ENCODE results near the gene DOK6.
"Not testable (repeated sequence)": the region's sequence is repeated elsewhere in the genome, so short reads cannot be mapped to it uniquely, and the experiment has no call there.

The DOK6 gene

GRCh38 chr18:69400253-69400975 is at the start of gene DOK6:
TSS of gene DOK6 (plus strand) at chr18:69400888.
- H3K4me1 Mint-ChIP-seq = peaks cover 29% of the 10 kb centered on the region
- peak within 1 kb of the TSS; percentile 83 to 98 (median 88) for H3K4me3 Mint-ChIP-seq
- H3K27ac Mint-ChIP-seq = peak within 1 kb of the TSS; percentile 93 to 96 (median 95)
- no peaks in the 10 kb centered on the region for H3K36me3 Mint-ChIP-seq (ENCODE audit: low read depth)
- H3K9me3 Mint-ChIP-seq = no peaks in the 10 kb centered on the region
- peaks cover 15% of the 10 kb centered on the region for H3K27me3 Mint-ChIP-seq (ENCODE audit: low read depth)
- no peak for TF ChIP-seq CTCF (IDR thresholded peaks at IDR 0.05; ENCODE audit: unreplicated experiment in 3 of 3)

DNA sequence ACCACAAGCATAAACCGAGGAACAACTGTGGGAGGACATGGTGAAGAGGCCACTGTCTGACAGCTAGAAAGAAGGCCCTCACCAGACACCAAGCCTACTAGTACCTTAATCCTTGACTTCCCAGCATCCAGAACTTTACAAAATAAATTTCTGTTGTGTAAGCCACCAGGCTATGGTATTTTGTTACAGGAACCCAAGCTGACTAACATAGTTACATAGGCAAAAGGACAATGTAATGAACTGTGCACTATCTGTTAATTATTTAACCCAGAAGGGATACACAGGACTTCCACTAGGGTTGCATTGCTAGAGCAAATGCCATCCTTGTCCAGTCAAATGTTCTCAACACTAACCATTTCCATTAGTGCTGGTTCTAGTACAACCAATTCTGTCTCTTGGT is 47.7 kb upstream of the DOK6 start:
- no peaks in the 10 kb centered on the region for H3K27me3 Mint-ChIP-seq (ENCODE audit: low read depth)
- TF ChIP-seq CTCF (IDR thresholded peaks at IDR 0.05; ENCODE audit: unreplicated experiment in 3 of 3) = no peak
- H3K9me3 Mint-ChIP-seq = no peaks in the 10 kb centered on the region
- no peak overlapping the region for H3K27ac Mint-ChIP-seq
- H3K4me1 Mint-ChIP-seq = no peaks in the 10 kb centered on the region
- no peaks in the 10 kb centered on the region for H3K36me3 Mint-ChIP-seq (ENCODE audit: low read depth)
- no peak overlapping the region for H3K4me3 Mint-ChIP-seq

- Mint-ChIP-seq H3K4me3 (no peak overlapping the region), H3K27ac (no peak overlapping the region), H3K4me1 (no peaks in the 10 kb centered on the region), H3K9me3 (peaks cover 10% of the 10 kb centered on the region), H3K36me3 (ENCODE audit: low read depth) (peaks cover 3% of the 10 kb centered on the region), H3K27me3 (ENCODE audit: low read depth) (no peaks in the 10 kb centered on the region)
- no peak for TF ChIP-seq CTCF (IDR thresholded peaks at IDR 0.05; ENCODE audit: unreplicated experiment in 3 of 3)
These were observed 43.1 kb upstream of the DOK6 start for GRCh38 chr18:69357590-69357989.

- Mint-ChIP-seq H3K4me1 (no peaks in the 10 kb centered on the region), H3K9me3 (peaks cover 10% of the 10 kb centered on the region), H3K27me3 (ENCODE audit: low read depth) (no peaks in the 10 kb centered on the region), H3K36me3 (ENCODE audit: low read depth) (peaks cover 3% of the 10 kb centered on the region), H3K27ac (no peak overlapping the region), H3K4me3 (no peak overlapping the region)
- no peak for TF ChIP-seq CTCF (IDR thresholded peaks at IDR 0.05; ENCODE audit: unreplicated experiment in 3 of 3)
These were observed 42.3 kb upstream of the DOK6 start for GRCh38 chr18:69358212-69358895.

GRCh38 chr18:69359768-69360167 is 40.9 kb upstream of the DOK6 start:
- not testable (repeated sequence) for H3K27ac Mint-ChIP-seq; H3K4me1 Mint-ChIP-seq; H3K4me3 Mint-ChIP-seq; H3K36me3 Mint-ChIP-seq (ENCODE audit: low read depth); H3K27me3 Mint-ChIP-seq (ENCODE audit: low read depth)
- peaks cover 10% of the 10 kb centered on the region for H3K9me3 Mint-ChIP-seq

- H3K27ac Mint-ChIP-seq = peak overlapping the region in 1 of 3 experiments; percentile 30
- no peak for TF ChIP-seq CTCF (IDR thresholded peaks at IDR 0.05; ENCODE audit: unreplicated experiment in 3 of 3)
- no peaks in the 10 kb centered on the region for H3K4me1 Mint-ChIP-seq
- no peak overlapping the region for H3K4me3 Mint-ChIP-seq
- H3K9me3 Mint-ChIP-seq = peaks cover 6% of the 10 kb centered on the region
- H3K36me3 Mint-ChIP-seq (ENCODE audit: low read depth) = peaks cover 3% of the 10 kb centered on the region
- no peaks in the 10 kb centered on the region for H3K27me3 Mint-ChIP-seq (ENCODE audit: low read depth)
These were observed 35.8 kb upstream of the DOK6 start for GRCh38 chr18:69364930-69365329.
